T-helper 22 cell (primary cell): ENCODE measurements around the gene REEP6.

Experiments used
- DNase-seq: peaks from one replicate; pipeline ENCODE4 v3.0.0-alpha.2; 2020; ENCODE audit warnings: low read depth

REEP6 gene

DNA sequence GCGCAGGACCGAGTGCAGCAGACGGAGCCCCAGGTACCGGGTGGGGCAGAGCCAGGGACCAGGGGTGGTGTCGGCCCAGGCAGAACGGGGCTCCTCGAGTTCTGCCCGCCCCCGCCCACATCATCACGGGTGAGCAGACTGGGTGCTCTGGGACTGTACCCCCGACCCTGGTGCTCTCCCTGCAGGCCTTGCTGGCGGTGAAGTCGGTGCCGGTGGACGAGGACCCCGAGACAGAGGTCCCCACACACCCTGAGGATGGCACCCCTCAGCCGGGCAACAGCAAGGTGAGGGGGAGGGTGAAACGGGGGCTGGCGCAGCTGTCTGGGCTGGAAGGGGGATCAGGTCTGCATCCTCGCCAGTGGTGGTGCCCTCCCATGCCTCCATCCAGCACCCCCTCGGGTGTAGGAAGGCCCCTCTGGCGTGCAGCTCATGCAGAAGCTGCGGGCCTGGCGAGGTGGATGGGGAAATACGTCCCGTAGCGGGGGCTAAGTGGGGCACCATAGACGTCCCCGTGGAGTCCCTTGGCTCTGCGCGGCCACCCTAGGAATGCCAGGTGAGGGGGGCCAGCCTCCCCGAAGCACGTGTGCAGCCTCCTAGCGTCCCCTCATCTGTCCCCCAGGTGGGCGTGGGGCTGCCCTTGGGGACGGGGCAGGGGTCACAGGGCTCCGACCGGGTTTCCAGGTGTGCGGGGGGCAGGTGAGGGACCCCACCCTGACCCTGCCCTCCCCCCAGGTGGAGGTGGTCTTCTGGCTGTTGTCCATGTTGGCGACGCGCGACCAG lies 34.7 kb upstream of the REEP6 start:
- no peak for DNase-seq

DNA sequence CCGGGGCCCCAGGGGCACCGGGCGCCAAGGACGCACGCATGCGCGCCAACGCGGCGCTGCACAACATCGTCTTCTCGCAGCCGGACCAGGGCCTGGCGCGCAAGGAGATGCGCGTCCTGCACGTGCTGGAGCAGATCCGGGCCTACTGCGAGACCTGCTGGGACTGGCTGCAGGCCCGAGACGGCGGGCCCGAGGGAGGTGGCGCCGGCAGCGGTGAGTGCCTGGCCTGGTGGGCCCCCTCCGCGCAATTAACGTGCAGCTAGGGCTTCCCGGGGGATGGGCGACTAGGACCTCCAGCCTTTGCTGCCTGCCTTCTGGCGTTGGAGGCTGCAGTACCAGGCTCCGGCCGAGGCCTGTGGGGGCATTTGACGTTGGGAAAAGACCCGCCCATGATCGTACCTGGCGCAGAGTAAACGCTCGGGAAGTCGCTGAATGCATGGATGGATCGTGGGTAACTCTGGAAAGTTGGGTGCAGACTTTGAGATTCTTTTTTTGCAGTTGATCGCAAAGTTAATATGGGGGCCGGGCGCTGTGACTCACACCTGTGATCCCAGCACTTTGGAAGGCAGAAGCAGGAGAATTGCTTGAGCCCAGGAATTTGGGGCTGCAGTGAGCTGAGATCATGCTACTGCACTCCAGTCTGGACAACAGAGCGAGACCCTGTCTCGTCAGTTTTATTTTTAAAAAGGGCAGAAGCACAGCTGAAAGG lies 33.8 kb upstream of the REEP6 start:
- no peak for DNase-seq

DNA sequence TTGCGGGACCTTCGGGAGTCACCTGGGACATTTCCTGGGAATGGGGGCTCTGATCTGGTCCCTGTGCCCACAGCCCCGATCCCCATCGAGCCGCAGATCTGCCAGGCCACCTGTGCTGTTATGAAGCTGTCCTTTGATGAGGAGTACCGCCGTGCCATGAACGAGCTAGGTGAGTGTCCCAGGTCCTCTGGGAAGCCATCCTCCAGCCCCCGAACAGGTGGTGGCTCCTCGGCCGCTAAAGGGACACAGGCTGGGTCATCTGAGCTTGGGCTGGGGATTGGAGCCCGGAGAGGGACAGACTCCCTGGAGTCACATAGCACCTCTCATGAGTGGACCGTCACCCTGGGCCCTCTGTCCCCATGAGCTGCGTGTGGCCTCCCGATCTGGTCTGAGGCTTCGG lies 33.1 kb upstream of the REEP6 start:
- no peak for DNase-seq

GRCh38 chr19:1459479-1459878 lies 31.5 kb upstream of the REEP6 start:
- DNase-seq: no peak

DNA sequence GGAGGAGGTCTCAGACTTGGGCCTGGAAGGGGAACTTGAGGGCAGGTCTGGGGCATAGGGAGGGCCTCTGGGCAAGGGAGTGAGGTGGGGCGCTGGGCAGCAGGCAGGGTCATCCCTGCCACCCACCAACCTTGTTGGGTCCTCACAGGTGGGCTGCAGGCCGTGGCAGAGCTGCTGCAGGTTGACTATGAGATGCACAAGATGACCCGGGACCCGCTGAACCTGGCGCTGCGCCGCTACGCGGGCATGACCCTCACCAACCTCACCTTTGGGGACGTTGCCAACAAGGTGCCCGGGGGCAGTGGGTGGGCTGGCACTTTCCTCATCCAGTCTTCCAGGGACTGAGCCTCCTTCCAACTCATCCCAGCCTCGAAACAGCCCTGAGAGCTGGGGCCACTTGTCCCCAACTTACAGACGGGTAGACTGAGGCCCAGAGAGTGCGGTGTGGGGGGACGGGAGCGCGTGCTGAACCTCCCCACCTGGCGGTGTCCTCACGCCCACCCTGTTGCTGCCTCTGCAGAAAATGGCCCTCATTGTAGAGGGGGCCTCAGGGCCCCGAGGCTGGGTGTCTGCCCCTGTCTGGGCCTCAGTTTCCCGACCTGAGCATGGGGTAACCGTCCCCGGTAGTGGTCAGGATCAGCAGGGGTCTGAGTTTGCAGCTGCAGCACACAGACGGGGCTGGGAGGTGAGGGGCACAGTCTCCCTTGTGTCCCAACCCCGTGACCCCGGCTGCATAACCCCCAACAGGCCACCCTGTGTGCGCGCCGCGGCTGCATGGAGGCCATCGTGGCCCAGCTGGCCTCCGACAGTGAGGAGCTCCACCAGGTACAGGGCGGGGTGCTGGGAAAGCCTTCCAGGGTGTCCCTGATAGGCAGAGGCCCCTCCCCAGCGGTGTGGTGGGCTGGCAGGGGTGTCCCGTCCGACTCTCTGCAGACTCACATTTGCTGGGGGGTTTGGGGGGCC lies 30.7 kb upstream of the REEP6 start:
- no peak for DNase-seq

DNA sequence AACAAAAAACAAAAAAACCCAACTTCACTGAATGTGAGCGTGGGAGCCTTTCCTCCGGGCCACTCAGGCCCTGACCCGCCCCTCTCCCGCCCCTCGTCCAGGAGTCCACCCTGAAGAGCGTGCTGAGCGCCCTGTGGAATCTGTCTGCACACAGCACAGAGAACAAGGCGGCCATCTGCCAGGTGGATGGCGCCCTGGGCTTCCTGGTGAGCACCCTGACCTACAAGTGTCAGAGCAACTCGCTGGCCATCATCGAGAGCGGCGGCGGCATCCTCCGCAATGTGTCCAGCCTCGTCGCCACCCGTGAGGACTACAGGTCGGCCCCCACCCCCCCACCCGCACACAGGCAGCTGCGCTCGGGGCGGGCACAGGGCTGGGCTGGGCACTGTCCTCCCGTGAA lies 29.1 kb upstream of the REEP6 start:
- no peak for DNase-seq

DNA sequence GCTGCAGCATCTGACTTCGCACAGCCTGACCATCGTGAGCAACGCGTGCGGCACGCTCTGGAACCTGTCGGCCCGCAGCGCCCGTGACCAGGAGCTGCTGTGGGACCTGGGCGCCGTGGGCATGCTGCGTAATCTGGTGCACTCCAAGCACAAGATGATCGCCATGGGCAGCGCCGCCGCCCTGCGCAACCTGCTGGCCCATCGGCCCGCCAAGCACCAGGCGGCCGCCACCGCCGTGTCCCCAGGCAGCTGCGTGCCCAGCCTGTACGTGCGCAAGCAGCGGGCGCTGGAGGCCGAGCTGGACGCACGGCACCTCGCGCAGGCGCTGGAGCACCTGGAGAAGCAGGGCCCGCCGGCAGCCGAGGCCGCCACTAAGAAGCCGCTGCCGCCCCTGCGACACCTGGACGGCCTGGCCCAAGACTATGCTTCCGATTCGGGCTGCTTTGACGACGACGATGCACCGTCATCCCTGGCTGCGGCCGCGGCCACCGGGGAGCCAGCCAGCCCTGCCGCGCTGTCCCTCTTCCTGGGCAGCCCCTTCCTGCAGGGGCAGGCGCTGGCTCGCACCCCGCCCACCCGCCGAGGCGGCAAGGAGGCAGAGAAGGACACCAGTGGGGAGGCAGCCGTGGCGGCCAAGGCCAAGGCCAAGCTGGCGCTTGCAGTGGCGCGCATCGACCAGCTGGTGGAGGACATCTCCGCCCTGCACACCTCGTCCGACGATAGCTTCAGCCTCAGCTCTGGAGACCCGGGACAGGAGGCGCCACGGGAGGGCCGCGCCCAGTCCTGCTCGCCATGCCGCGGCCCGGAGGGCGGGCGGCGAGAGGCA lies 25.6 kb upstream of the REEP6 start:
- no peak for DNase-seq

DNA sequence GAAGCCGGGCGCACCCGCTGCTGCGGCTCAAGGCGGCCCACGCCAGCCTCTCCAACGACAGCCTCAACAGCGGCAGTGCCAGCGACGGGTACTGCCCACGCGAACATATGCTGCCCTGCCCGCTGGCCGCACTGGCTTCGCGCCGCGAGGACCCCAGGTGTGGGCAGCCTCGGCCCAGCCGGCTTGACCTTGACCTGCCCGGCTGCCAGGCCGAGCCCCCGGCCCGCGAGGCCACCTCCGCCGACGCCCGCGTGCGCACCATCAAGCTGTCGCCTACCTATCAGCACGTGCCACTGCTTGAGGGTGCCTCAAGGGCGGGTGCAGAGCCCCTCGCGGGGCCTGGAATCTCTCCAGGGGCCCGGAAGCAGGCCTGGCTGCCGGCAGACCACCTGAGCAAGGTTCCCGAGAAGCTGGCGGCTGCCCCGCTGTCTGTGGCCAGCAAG lies 24.9 kb upstream of the REEP6 start:
- DNase-seq: no peak

GRCh38 chr19:1466461-1467214 lies 24.3 kb upstream of the REEP6 start:
- no peak for DNase-seq

DNA sequence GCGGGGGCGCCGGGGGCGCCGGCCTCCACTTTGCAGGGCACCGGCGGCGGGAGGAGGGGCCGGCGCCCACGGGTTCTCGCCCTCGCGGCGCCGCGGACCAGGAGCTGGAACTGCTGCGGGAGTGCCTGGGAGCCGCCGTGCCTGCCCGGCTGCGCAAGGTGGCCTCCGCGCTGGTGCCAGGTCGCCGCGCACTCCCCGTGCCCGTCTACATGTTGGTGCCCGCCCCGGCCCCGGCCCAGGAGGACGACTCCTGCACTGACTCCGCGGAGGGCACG lies 23.8 kb upstream of the REEP6 start:
- no peak for DNase-seq

GRCh38 chr19:1467490-1468273 lies 23.3 kb upstream of the REEP6 start:
- no peak for DNase-seq

- DNase-seq: no peak
Observed at GRCh38 chr19:1468274-1468820, 22.6 kb upstream of the REEP6 start.

- no peak for DNase-seq
Observed at GRCh38 chr19:1468821-1469254, 22.1 kb upstream of the REEP6 start.

DNA sequence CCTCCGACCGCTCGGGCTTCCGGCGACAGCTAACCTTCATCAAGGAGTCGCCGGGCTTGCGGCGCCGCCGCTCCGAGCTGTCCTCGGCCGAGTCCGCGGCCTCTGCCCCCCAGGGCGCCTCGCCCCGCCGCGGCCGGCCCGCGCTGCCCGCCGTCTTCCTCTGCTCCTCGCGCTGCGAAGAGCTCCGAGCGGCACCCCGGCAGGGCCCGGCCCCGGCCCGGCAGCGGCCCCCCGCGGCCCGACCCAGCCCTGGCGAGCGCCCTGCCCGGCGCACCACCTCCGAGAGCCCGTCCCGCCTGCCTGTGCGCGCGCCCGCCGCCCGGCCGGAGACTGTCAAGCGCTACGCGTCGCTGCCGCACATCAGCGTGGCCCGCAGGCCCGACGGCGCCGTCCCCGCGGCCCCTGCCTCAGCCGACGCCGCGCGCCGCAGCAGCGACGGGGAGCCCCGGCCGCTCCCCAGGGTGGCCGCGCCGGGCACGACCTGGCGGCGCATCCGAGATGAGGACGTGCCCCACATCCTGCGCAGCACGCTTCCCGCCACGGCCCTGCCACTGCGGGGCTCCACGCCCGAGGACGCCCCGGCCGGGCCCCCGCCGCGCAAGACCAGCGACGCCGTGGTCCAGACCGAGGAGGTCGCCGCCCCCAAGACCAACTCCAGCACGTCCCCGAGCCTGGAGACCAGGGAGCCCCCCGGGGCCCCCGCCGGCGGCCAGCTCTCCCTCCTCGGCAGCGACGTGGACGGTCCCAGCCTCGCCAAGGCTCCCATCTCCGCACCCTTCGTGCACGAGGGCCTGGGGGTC lies 21.5 kb upstream of the REEP6 start:
- no peak for DNase-seq

- no peak for DNase-seq
Observed at GRCh38 chr19:1470055-1470304, 21.0 kb upstream of the REEP6 start.

- peak; percentile 52 for DNase-seq
Observed at GRCh38 chr19:1470305-1471009, 20.5 kb upstream of the REEP6 start.

DNA sequence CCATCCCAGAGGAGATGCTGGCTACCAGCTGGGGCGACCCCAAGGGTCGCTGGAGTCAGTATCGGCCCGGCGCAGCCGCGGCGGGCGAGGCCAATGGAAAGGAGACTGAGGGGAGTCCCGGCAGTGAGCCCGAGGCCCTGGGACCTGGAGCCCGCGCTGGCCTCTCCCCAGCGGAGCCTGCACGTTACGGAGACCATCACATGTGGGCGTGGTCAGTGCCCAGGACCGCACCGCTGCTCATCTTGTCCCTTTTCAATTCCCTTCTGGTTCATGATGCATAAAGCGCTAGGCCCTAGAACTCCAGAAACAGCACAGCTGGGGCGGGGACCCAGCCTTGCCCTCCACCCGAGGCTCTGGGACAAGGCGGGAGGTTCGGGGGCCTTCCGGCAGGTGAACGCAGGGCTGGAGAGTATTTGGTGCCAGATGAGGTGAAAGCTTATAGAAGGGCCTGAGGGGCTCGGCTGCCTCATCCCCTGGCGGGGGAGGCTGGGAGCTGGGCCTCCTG lies 19.9 kb upstream of the REEP6 start:
- no peak for DNase-seq

DNA sequence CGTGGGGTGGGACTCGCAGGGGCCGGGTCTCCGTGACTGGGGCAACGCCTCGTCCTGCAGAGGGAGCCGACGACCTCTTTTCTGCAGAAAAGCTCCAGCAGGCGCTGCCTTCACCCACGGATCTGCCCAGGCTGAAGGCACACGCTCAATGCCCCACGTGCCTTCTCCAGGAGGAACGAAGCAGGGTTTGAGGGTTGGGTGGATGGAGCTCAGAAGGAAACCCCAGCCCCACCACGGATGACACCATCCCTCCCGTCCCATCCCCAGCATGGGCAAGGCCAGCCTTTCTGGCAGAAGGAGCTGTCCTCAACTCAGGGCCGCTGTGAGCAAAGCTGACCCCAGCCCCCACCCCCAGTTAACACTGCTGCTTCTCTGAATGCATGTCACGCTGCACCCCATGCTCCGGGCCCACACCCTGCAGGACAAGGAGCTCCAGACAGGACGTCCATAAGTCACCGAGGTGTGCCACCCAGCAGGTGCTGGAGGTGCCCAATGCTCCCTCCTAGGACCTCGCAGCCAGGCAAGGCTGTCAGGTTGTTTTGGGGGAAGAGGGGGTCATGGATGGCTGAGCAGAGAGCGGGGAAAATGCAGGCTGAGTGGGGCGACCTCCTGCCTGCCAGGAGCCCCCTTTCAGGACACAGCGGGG lies 19.3 kb upstream of the REEP6 start:
- no peak for DNase-seq
